ENCODE data around the gene THAP3. TPM values are rescaled to one million over a fixed set of nuclear protein-coding genes. Genes with fewer than 3 reads are reported as not detected.

The THAP3 gene
- total RNA-seq, 2 donors from 2014 or later: 11.9 to 18.9 TPM

- ATAC-seq (peak; percentile 66), DNase-seq (peak; percentile 53 to 59 (median 57))
- Histone ChIP-seq H3K27me3 (no peaks in the 10 kb centered on the region), H3K9me3 (no peaks in the 10 kb centered on the region), H3K4me1 (peaks cover 23% of the 10 kb centered on the region), H3K4me3 (peak overlapping the region; percentile 59 to 71), H3K27ac (peak overlapping the region; percentile 76 to 90 (median 88)), H3K36me3 (replicated peaks in 1 of 2; ENCODE audit: insufficient read depth in 1 of 2, low read depth in 2 of 2) (no peaks in the 10 kb centered on the region)
- 0% methylated on average over 16 to 44 of the region's 67 CpGs for WGBS, 2 donors
- intact Hi-C loops (cut with DNase I): no loop called here
- peak in 2 of 3 donors; percentile 51 to 61 for TF ChIP-seq POLR2A (IDR thresholded peaks at IDR 0.05)
- TF ChIP-seq CTCF (IDR thresholded peaks at IDR 0.05): peak in 2 of 7 experiments; percentile 12 to 22
These were observed 11.9 kb upstream of the THAP3 start for GRCh38 chr1:6612641-6613360.

- no peaks in the 10 kb centered on the region for H3K27me3 ChIP-seq
- peak within 1 kb of the TSS; percentile 76 to 90 (median 88) for H3K27ac ChIP-seq
- peak; percentile 95 for ATAC-seq
- H3K9me3 ChIP-seq: no peaks in the 10 kb centered on the region
- intact Hi-C loops (cut with DNase I): no loop called here
- no peaks in the 10 kb centered on the region for H3K36me3 ChIP-seq (replicated peaks in 1 of 2; ENCODE audit: insufficient read depth in 1 of 2, low read depth in 2 of 2)
- peak within 1 kb of the TSS; percentile 59 to 92 for H3K4me3 ChIP-seq
- TF ChIP-seq POLR2A (IDR thresholded peaks at IDR 0.05): peak in 2 of 3 donors; percentile 30 to 64
- no peak for TF ChIP-seq CTCF (IDR thresholded peaks at IDR 0.05)
- DNase-seq: peak; percentile 99 to 100 (median 99)
- WGBS, 2 donors: 0% methylated on average over 45 of the region's 84 CpGs; no CpG with 5 or more reads in 1 of the 2 donors
- peaks cover 23% of the 10 kb centered on the region for H3K4me1 ChIP-seq
These were observed 11.2 kb upstream of the THAP3 start, which contains the start of gene PHF13 for GRCh38 chr1:6613361-6614018. Gene PHF13, plus strand, starts transcription at chr1:6613731. Its CDS starts 336 bp downstream, at chr1:6614067.

GRCh38 chr1:6614019-6614928 lies 10.4 kb upstream of the THAP3 start:
- no peaks in the 10 kb centered on the region for H3K9me3 ChIP-seq
- H3K4me1 ChIP-seq: peaks cover 23% of the 10 kb centered on the region
- peak overlapping the region; percentile 52 to 92 for H3K4me3 ChIP-seq
- peak; percentile 42 to 61 (median 51) for DNase-seq
- no peaks in the 10 kb centered on the region for H3K36me3 ChIP-seq (replicated peaks in 1 of 2; ENCODE audit: insufficient read depth in 1 of 2, low read depth in 2 of 2)
- no peaks in the 10 kb centered on the region for H3K27me3 ChIP-seq
- intact Hi-C loops (cut with DNase I): no loop called here
- peak overlapping the region; percentile 76 to 88 (median 82) for H3K27ac ChIP-seq
- peak; percentile 0 for ATAC-seq
- TF ChIP-seq CTCF (IDR thresholded peaks at IDR 0.05) (no peak), POLR2A (IDR thresholded peaks at IDR 0.05) (no peak)
- 0 to 1% methylated on average over 2 to 57 of the region's 117 CpGs for WGBS, 2 donors

GRCh38 chr1:6614929-6615785 lies 9.5 kb upstream of the THAP3 start:
- Histone ChIP-seq H3K4me1 (peaks cover 23% of the 10 kb centered on the region), H3K9me3 (no peaks in the 10 kb centered on the region), H3K4me3 (peak overlapping the region; percentile 52 to 92), H3K27me3 (no peaks in the 10 kb centered on the region), H3K27ac (peak overlapping the region; percentile 53 to 88 (median 78)), H3K36me3 (replicated peaks in 1 of 2; ENCODE audit: insufficient read depth in 1 of 2, low read depth in 2 of 2) (peaks cover 0 to 2% of the 10 kb centered on the region in 2 donors)
- intact Hi-C loops (cut with DNase I): no loop called here
- DNase-seq (peak in 1 of 4 donors; percentile 35), ATAC-seq (no peak)
- no peak for TF ChIP-seq CTCF (IDR thresholded peaks at IDR 0.05)
- no peak for TF ChIP-seq POLR2A (IDR thresholded peaks at IDR 0.05)
- 2 to 4% methylated on average over 29 to 69 of the region's 82 CpGs for WGBS, 2 donors

Data from body of pancreas (tissue), 4 donors.